PC-3 (cell line): Measurements from ENCODE around the gene BICRA. TPM values are rescaled to one million over a fixed set of nuclear protein-coding genes. Genes with fewer than 3 reads are reported as not detected.

Experiments
- ATAC-seq: fragments of 200-7000 bp; cut with Tn5 transposase; 2 replicates; pipeline ENCODE4 v1.9.1; 2020; ENCODE audit warnings: mild to moderate bottlenecking, moderate library complexity
- BruUV-seq: library from RNA; stranded (reverse); fragments of 400-500 nt; replicated peaks from 2 replicates; lab custom pipeline; 2021; lab: Mats Ljungman, UMichigan
- CTCF ChIA-PET: fragments of 300-600 bp; sonication (Branson Sonifier 250); formaldehyde crosslinking; loops from one replicate; lab custom pipeline; 2022; ENCODE audit warnings: antibody characterized with exemption; lab: Charles Lee
- POLR2A ChIA-PET: fragments of 300-600 bp; sonication (Branson Sonifier 250); formaldehyde crosslinking; loops from one replicate; lab custom pipeline; 2022; ENCODE audit warnings: antibody characterized with exemption; ENCODE audit not compliant: unreplicated experiment; lab: Charles Lee
- DNase-seq: peaks from one replicate; pipeline ENCODE4 v3.0.0-alpha.2; 2015
- H2AFZ ChIP-seq: fragments of 300-600 bp; sonication (generic); 2 replicates; pipeline ENCODE4 v1.6.0; 2016; ENCODE audit warnings: antibody characterized with exemption, low read length
- H3F3A ChIP-seq: fragments of 300-600 bp; sonication (generic); one replicate; pipeline ENCODE4 v1.6.0; 2017; ENCODE audit warnings: antibody characterized with exemption, low read length, control low read depth, mild to moderate bottlenecking; ENCODE audit not compliant: unreplicated experiment
- H3K27ac ChIP-seq: fragments of 300-600 bp; sonication (generic); 2 replicates; pipeline ENCODE4 v1.5.1; 2016; ENCODE audit warnings: mild to moderate bottlenecking, low read length
- H3K27me3 ChIP-seq: fragments of 300-600 bp; sonication (generic); 2 replicates; pipeline ENCODE4 v1.6.1; 2016; ENCODE audit warnings: low read length, mixed read lengths
- H3K36me3 ChIP-seq: fragments of 300-600 bp; sonication (generic); 2 replicates; pipeline ENCODE4 v1.6.1; 2016; ENCODE audit warnings: low read depth, mixed run types, low read length, mixed read lengths
- H3K4me1 ChIP-seq: fragments of 300-600 bp; sonication (generic); 2 replicates; pipeline ENCODE4 v1.5.1; 2016; ENCODE audit warnings: low read length; ENCODE audit not compliant: insufficient read depth
- H3K4me2 ChIP-seq: fragments of 300-600 bp; sonication (generic); 2 replicates; pipeline ENCODE4 v1.6.0; 2016; ENCODE audit warnings: low read length
- H3K4me3 ChIP-seq: fragments of 300-600 bp; sonication (generic); 2 replicates; pipeline ENCODE4 v1.5.1; 2016; ENCODE audit warnings: mild to moderate bottlenecking, low read length, mixed read lengths
- H3K79me2 ChIP-seq: fragments of 300-600 bp; sonication (generic); 2 replicates; pipeline ENCODE4 v1.6.1; 2017; ENCODE audit warnings: low read length, mixed read lengths
- H3K9ac ChIP-seq: fragments of 300-600 bp; sonication (generic); 2 replicates; pipeline ENCODE4 v1.6.0; 2016; ENCODE audit warnings: mild to moderate bottlenecking, low read length
- H3K9me2 ChIP-seq: fragments of 300-600 bp; sonication (generic); replicated peaks from 2 replicates; pipeline ENCODE4 v1.6.1; 2016; ENCODE audit warnings: mixed run types, low read length, mixed read lengths
- H3K9me3 ChIP-seq: fragments of 300-600 bp; sonication (generic); 2 replicates; pipeline ENCODE4 v1.6.1; 2016; ENCODE audit warnings: low read length, mixed read lengths
- H4K20me1 ChIP-seq: fragments of 300-600 bp; sonication (generic); 2 replicates; pipeline ENCODE4 v1.6.1; 2016; ENCODE audit warnings: low read length, mixed read lengths
- EZH2 ChIP-seq: fragments of 300-600 bp; sonication (generic); IDR thresholded peaks from one replicate; pipeline ENCODE4 v1.6.1; 2017; ENCODE audit warnings: antibody characterized with exemption, mild to moderate bottlenecking, low read length; ENCODE audit not compliant: unreplicated experiment
- EZH2phosphoT487 ChIP-seq: fragments of 300-600 bp; sonication (generic); IDR thresholded peaks from 2 replicates; pipeline ENCODE4 v1.6.1; 2018; ENCODE audit warnings: mild to moderate bottlenecking, antibody characterized with exemption, low read length, borderline replicate concordance
- intact Hi-C: fragments of 100-400 bp; cut with micrococcal nuclease; formaldehyde crosslinking; loops from 2 replicates; pipeline ENCODE4 v1.9.0; 2023
- total RNA-seq: library from RNA; depleted of rRNA; stranded (reverse); fragments of >200 nt; gene quantifications from 2 replicates; pipeline ENCODE4 v1.2.3, GENCODE V29; 2014
- TF ChIP-seq, protein P1 (sequence below): fragments of 300-600 bp; sonication (generic); conservative IDR thresholded peaks from 2 replicates; pipeline ENCODE4 v1.5.1; 2017; ENCODE audit warnings: antibody characterized with exemption, low read depth, mild to moderate bottlenecking, low read length

BICRA gene
- total RNA-seq, 1 experiment from 2014 or later, result 1.2 TPM

DNA sequence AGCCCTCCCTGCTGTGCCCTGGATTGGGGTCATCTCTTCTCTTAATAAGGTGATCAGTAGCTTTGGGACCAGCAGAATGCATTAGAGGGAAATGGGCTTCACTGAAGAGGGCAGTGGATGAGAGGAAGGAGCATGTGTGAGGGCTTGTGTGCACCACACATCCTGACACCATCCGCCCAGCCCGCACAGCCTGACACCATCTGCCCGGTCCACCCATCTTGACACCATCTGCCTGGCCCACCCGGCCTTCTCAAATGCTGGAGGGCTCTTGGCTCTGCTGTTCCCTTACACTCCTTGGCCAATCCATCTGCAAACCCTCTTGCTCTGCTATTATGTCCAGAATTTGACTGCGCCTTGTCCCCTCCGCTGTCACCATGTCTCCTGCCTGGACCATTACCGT is 41.8 kb downstream of the BICRA start:
- H4K20me1 ChIP-seq, result no peaks in the 10 kb centered on the region
- CTCF ChIA-PET, result no interaction called here

DNA sequence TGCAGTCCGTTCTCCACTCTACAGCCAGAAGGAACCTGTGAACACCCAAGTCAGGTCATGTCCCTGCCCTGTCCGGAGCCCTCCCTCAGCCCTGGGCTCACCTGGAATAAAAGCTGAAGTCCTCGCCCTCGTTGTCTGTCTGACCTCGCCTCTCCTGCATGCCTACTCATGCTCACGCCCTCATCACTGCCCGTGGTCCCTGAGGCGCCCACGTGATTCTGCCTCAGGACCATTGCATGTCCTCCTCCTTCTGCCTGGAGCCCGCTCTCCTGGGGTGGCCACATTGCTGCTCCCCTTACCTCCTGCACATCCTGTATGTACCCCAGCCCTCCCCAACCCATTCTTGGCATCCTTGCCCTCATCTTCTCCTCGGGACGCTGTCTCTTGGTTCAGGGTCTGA is 42.2 kb downstream of the BICRA start:
- Histone ChIP-seq H3K9ac (no peak overlapping the region), H2AFZ (no peak overlapping the region), H3F3A (no peaks in the 10 kb centered on the region), H3K4me3 (no peak overlapping the region), H4K20me1 (no peaks in the 10 kb centered on the region), H3K27me3 (no peaks in the 10 kb centered on the region), H3K4me2 (no peak overlapping the region), H3K4me1 (peaks cover 19% of the 10 kb centered on the region), H3K36me3 (0 out of 2 replicates have a peak, but pooled peaks cover 4% of the 10 kb centered on the region), H3K27ac (no peak overlapping the region), H3K9me3 (no peaks in the 10 kb centered on the region), H3K79me2 (peaks cover 68% of the 10 kb centered on the region), H3K9me2 (no peaks in the 10 kb centered on the region)
- ATAC-seq (no peak), DNase-seq (no peak)
- intact Hi-C loops, result no loop called here
- no TSS peak for BruUV-seq
- ChIA-PET CTCF (no interaction called here), POLR2A (no interaction called here)
- TF ChIP-seq, protein P1, sequence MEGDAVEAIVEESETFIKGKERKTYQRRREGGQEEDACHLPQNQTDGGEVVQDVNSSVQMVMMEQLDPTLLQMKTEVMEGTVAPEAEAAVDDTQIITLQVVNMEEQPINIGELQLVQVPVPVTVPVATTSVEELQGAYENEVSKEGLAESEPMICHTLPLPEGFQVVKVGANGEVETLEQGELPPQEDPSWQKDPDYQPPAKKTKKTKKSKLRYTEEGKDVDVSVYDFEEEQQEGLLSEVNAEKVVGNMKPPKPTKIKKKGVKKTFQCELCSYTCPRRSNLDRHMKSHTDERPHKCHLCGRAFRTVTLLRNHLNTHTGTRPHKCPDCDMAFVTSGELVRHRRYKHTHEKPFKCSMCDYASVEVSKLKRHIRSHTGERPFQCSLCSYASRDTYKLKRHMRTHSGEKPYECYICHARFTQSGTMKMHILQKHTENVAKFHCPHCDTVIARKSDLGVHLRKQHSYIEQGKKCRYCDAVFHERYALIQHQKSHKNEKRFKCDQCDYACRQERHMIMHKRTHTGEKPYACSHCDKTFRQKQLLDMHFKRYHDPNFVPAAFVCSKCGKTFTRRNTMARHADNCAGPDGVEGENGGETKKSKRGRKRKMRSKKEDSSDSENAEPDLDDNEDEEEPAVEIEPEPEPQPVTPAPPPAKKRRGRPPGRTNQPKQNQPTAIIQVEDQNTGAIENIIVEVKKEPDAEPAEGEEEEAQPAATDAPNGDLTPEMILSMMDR, result no peak
- TF ChIP-seq EZH2 (no peak), EZH2phosphoT487 (no peak)

More for the DNA sequence above, 41.8 kb downstream of the BICRA start:
- TF ChIP-seq, protein P1, result no peak
- no peak for TF ChIP-seq EZH2phosphoT487
- TF ChIP-seq EZH2, result no peak
- DNase-seq, result no peak
- H3K9ac ChIP-seq, result no peak overlapping the region
- H3K27ac ChIP-seq, result no peak overlapping the region
- 0 out of 2 replicates have a peak, but pooled peaks cover 4% of the 10 kb centered on the region for H3K36me3 ChIP-seq
- H3K79me2 ChIP-seq, result peaks cover 70% of the 10 kb centered on the region
- no peak for ATAC-seq
- H2AFZ ChIP-seq, result no peak overlapping the region
- H3K9me2 ChIP-seq, result no peaks in the 10 kb centered on the region
- no peaks in the 10 kb centered on the region for H3K27me3 ChIP-seq
- H3F3A ChIP-seq, result no peaks in the 10 kb centered on the region
- no TSS peak for BruUV-seq
- intact Hi-C loops, result no loop called here
- H3K9me3 ChIP-seq, result no peaks in the 10 kb centered on the region
- no peak overlapping the region for H3K4me3 ChIP-seq
- no peak overlapping the region for H3K4me2 ChIP-seq
- POLR2A ChIA-PET, result no interaction called here
- peaks cover 19% of the 10 kb centered on the region for H3K4me1 ChIP-seq

DNA sequence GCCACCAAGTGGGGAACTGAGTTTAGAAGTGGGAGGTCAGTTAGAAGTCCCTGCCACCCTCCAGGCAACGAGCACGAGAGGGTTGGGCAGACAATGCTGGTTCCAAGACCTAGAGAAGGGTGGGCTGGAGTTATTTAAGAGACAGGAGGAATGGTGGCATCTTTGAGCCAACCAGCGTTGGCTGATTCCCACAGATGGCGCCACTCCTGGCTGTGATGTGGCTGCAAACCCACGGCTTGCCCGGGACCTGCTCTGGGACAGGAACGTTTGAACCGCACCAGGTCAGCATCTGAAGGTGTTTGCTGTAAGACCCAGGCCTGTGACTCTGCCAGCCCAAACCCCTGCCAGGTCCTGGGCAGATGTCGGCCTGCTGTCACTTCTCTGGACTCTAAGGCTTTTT is 42.8 kb downstream of the BICRA start:
- intact Hi-C loops, result no loop called here
- Histone ChIP-seq H3K27ac (no peak overlapping the region), H2AFZ (no peak overlapping the region), H3F3A (no peaks in the 10 kb centered on the region), H3K9me2 (no peaks in the 10 kb centered on the region), H3K79me2 (peaks cover 63% of the 10 kb centered on the region), H3K4me3 (no peak overlapping the region), H3K9me3 (no peaks in the 10 kb centered on the region), H3K4me1 (peaks cover 19% of the 10 kb centered on the region), H3K36me3 (0 out of 2 replicates have a peak, but pooled peaks cover 4% of the 10 kb centered on the region), H3K27me3 (no peaks in the 10 kb centered on the region), H4K20me1 (no peaks in the 10 kb centered on the region), H3K9ac (no peak overlapping the region), H3K4me2 (no peak overlapping the region)
- ATAC-seq, result no peak
- TF ChIP-seq EZH2 (no peak), EZH2phosphoT487 (no peak)
- TF ChIP-seq, protein P1, result no peak; the same call in 1 of the 2 replicates
- no TSS peak for BruUV-seq
- ChIA-PET CTCF (no interaction called here), POLR2A (no interaction called here)
- no peak for DNase-seq
